Tibial nerve (tissue), 4 donors: Measurements from ENCODE around the gene GAL3ST3.

Experiments
- EP300 ChIP-seq, 2 donors: sonication (generic); formaldehyde crosslinking; IDR thresholded peaks; one replicate each; pipeline ENCODE4 v1.6.1; 2017; ENCODE audit warnings: antibody characterized with exemption in 2 of 2, mild to moderate bottlenecking in 1 of 2
- POLR2A ChIP-seq, 2 donors: fragments of 450-650 bp; IDR thresholded peaks; one replicate each; pipeline ENCODE4 v1.6.1; 2017; ENCODE audit warnings: antibody characterized with exemption in 2 of 2, mild to moderate bottlenecking in 2 of 2, moderate library complexity in 2 of 2
- TF ChIP-seq, protein P1 (sequence below), 5 experiments: fragments of 200-600 bp in 3 of 5; fragments of 450-650 bp in 2 of 5; sonication (generic) in 3 of 5; IDR thresholded peaks; one replicate each; pipeline ENCODE4 v1.5.1; 2016 to 2019; ENCODE audit warnings: antibody characterized with exemption in 5 of 5, mild to moderate bottlenecking in 3 of 5, moderate library complexity in 2 of 5

DNA sequence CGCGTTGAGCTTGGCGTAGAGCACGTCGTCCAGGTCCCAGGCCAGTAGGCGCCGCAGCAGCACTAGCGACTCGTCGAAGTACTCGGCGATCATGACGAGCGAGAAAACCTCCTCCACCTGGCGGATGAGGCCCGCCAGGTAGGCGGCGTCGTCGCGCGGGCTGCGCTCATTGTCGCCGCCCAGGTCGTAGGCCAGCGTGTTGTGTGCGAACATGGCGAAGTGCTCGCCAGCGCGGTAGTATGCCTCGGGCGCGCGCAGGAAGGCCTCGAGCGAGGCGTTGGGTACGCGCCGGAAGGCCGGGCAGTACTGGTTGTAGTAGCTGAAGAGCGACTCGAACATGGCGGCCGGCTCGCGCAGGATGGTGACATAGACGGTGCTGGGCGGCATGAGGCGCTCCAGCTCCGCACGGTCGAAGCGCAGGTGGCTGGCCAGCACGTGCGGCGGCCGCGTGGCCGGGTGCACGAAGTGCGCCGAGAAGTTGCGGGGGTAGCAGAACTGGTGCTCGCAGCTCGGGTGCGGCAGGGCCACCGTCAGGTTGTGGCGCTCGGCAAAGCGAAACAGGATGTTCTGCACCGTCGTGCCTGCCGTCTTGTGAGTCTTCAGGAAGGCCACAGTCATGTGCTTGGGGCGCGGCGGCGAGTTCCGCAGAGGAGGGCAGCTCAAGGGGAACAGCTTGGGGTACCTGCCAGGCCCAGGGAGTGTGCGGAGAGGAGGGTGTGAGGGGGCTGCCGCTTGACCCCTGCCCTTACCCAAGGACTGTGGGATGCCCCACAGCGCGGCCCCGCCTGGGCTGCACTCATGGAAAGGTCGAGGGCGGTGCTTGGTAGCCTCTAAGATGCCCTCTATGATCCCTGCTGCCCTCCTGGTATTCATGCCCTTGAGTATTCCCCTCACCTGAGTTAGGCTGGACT lies 5.7 kb downstream of the GAL3ST3 start:
- TF ChIP-seq, protein P1, sequence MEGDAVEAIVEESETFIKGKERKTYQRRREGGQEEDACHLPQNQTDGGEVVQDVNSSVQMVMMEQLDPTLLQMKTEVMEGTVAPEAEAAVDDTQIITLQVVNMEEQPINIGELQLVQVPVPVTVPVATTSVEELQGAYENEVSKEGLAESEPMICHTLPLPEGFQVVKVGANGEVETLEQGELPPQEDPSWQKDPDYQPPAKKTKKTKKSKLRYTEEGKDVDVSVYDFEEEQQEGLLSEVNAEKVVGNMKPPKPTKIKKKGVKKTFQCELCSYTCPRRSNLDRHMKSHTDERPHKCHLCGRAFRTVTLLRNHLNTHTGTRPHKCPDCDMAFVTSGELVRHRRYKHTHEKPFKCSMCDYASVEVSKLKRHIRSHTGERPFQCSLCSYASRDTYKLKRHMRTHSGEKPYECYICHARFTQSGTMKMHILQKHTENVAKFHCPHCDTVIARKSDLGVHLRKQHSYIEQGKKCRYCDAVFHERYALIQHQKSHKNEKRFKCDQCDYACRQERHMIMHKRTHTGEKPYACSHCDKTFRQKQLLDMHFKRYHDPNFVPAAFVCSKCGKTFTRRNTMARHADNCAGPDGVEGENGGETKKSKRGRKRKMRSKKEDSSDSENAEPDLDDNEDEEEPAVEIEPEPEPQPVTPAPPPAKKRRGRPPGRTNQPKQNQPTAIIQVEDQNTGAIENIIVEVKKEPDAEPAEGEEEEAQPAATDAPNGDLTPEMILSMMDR (IDR thresholded peaks at IDR 0.05): no peak
- no peak for TF ChIP-seq EP300 (IDR thresholded peaks at IDR 0.05)
- TF ChIP-seq POLR2A (IDR thresholded peaks at IDR 0.05): no peak
